GM19238 (cell line): Measurements from ENCODE around the gene ACADSB.

ENCODE experiments used
- DNase-seq: peaks from one replicate; pipeline ENCODE4 v3.0.0; 2011; ENCODE audit warnings: low spot score; ENCODE audit not compliant: insufficient read length

Gene ACADSB

GRCh38 chr10:123038782-123039631, 30.2 kb downstream of the ACADSB start:
- DNase-seq, result no peak

- no peak for DNase-seq
Observed at GRCh38 chr10:123039632-123039930, 30.8 kb downstream of the ACADSB start.

- DNase-seq, result no peak
Observed at GRCh38 chr10:123042708-123043408, 34.1 kb downstream of the ACADSB start.

- peak; percentile 31 for DNase-seq
Observed at GRCh38 chr10:123043409-123043925, 34.7 kb downstream of the ACADSB start.

GRCh38 chr10:123044391-123044790, 35.6 kb downstream of the ACADSB start:
- DNase-seq, result no peak

- no peak for DNase-seq
Observed at GRCh38 chr10:123045961-123046731, 37.3 kb downstream of the ACADSB start.

GRCh38 chr10:123057968-123058367, 49.2 kb downstream of the ACADSB start:
- DNase-seq, result no peak

- no peak for DNase-seq
Observed at GRCh38 chr10:123061865-123062264, 53.1 kb downstream of the ACADSB start.

GRCh38 chr10:123062726-123063125, 53.9 kb downstream of the ACADSB start:
- DNase-seq, result no peak

GRCh38 chr10:123068087-123068853, 59.5 kb downstream of the ACADSB start:
- DNase-seq, result no peak

GRCh38 chr10:123069246-123069986, 60.6 kb downstream of the ACADSB start:
- no peak for DNase-seq

- no peak for DNase-seq
Observed at GRCh38 chr10:123073187-123073586, 64.4 kb downstream of the ACADSB start.

GRCh38 chr10:123074215-123074614, 65.4 kb downstream of the ACADSB start:
- DNase-seq, result no peak

- DNase-seq, result no peak
Observed at GRCh38 chr10:123081896-123082295, 73.1 kb downstream of the ACADSB start.

GRCh38 chr10:123083811-123084210, 75.0 kb downstream of the ACADSB start:
- DNase-seq, result no peak

GRCh38 chr10:123086281-123086680, 77.5 kb downstream of the ACADSB start:
- DNase-seq, result no peak

GRCh38 chr10:123087348-123087747, 78.5 kb downstream of the ACADSB start:
- DNase-seq, result no peak

- no peak for DNase-seq
Observed at GRCh38 chr10:123087786-123088185, 79.0 kb downstream of the ACADSB start.

- DNase-seq, result no peak
Observed at GRCh38 chr10:123092635-123093414, 84.0 kb downstream of the ACADSB start.

GRCh38 chr10:123093489-123093888, 84.7 kb downstream of the ACADSB start:
- DNase-seq, result no peak
